ENCODE results near the gene TRRAP. TPM values are rescaled to one million over a fixed set of nuclear protein-coding genes. Genes with fewer than 3 reads are reported as not detected.

Gene TRRAP
- polyA plus RNA-seq, 1 donor (not counting 4 experiments of a cell fraction or from before 2014, with no cell fraction given): 6.1 TPM

DNA sequence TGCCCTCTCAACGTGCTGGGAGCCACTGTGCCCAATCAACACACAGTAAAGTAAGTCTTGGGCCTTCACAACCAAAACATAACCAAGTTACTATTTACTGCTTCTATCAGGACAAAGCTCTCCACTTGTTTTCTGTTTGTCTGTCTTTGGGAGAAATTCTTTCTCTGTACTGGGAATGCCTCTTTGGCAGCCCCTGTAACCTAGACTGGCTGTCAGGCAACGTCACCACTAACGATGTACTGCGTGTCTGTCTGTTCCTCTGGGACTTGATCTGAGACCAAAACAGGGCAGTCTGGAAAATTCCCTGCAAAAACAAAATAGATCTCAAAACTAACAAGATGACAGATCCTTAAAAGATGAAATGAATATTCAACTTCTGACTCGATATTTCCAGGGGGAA is 152.6 kb downstream of the TRRAP start:
- peaks cover 41 to 52% of the 10 kb centered on the region in 2 experiments for H3K36me3 ChIP-seq (ENCODE audit: control insufficient read depth in 2 of 2, extremely low read depth in 1 of 2, insufficient read depth in 2 of 2, low read length in 2 of 2)
- no peaks in the 10 kb centered on the region for H3K4me1 ChIP-seq (ENCODE audit: control insufficient read depth, extremely low read depth, insufficient read depth, low read length)
- H3K27ac ChIP-seq (ENCODE audit: control insufficient read depth, insufficient read depth, low read length): no peak overlapping the region
- H3K9me3 ChIP-seq (ENCODE audit: control insufficient read depth, low read depth, low read length): no peaks in the 10 kb centered on the region
- no peak overlapping the region for H3K9ac ChIP-seq (ENCODE audit: control insufficient read depth, extremely low read depth, insufficient read depth, low read length)
- no peaks in the 10 kb centered on the region for H3K79me2 ChIP-seq (ENCODE audit: control insufficient read depth, insufficient read depth, low read length)
- no peak overlapping the region for H3K4me3 ChIP-seq (ENCODE audit: control insufficient read depth in 2 of 3, extremely low read depth in 1 of 3, insufficient read depth in 2 of 3, low read depth in 1 of 3, low read length in 3 of 3)
- H3K4me2 ChIP-seq (ENCODE audit: control insufficient read depth, extremely low read depth, insufficient read depth, low read depth, low read length): no peak overlapping the region
- FAIRE-seq (no peak), DNase-seq (ENCODE audit: low read depth, low spot score) (no peak)
- H3K27me3 ChIP-seq (ENCODE audit: control insufficient read depth, extremely low read depth, insufficient read depth, low read length): no peaks in the 10 kb centered on the region
- no peaks in the 10 kb centered on the region for H3K9me1 ChIP-seq (ENCODE audit: control insufficient read depth, extremely low read depth, insufficient read depth, low read length)
- no peak for TF ChIP-seq EZH2 (IDR thresholded peaks at IDR 0.05; ENCODE audit: low read length)
- TF ChIP-seq, protein P1, sequence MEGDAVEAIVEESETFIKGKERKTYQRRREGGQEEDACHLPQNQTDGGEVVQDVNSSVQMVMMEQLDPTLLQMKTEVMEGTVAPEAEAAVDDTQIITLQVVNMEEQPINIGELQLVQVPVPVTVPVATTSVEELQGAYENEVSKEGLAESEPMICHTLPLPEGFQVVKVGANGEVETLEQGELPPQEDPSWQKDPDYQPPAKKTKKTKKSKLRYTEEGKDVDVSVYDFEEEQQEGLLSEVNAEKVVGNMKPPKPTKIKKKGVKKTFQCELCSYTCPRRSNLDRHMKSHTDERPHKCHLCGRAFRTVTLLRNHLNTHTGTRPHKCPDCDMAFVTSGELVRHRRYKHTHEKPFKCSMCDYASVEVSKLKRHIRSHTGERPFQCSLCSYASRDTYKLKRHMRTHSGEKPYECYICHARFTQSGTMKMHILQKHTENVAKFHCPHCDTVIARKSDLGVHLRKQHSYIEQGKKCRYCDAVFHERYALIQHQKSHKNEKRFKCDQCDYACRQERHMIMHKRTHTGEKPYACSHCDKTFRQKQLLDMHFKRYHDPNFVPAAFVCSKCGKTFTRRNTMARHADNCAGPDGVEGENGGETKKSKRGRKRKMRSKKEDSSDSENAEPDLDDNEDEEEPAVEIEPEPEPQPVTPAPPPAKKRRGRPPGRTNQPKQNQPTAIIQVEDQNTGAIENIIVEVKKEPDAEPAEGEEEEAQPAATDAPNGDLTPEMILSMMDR (optimal IDR thresholded peaks at IDR 0.05 in 1 of 3, IDR thresholded peaks at IDR 0.05 in 1 of 3, conservative IDR thresholded peaks at IDR 0.05 in 1 of 3; ENCODE audit: extremely low read depth in 1 of 3, insufficient read depth in 2 of 3, low read length in 3 of 3): no peak
- H4K20me1 ChIP-seq (ENCODE audit: control insufficient read depth, extremely low read depth, insufficient read depth, low read length): no peaks in the 10 kb centered on the region
- dilution Hi-C loops (cut with MboI; ENCODE audit: extremely low pct_ligation_motif_present, low sequenced_read_pairs): no loop called here
- H2AFZ ChIP-seq (ENCODE audit: control insufficient read depth, low read length): no peak overlapping the region

DNA sequence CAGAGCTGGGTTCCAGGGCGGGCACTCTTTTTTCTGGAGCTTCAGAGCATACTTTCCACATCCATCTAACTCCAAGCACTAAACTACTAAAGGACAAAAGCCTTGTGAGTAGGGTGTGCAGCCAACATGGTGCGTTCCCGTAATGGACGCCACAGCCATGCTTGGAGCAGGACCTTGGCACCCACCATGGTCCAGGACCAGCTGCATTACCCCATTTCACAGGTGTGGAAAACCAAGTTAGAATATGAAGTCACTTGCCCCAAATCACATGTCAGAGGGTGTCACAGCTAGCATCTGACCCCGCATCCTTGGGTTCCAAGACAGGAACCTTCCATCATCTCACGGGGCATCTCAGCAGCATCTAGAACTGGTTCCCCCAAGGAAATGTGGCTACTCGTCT is 153.2 kb downstream of the TRRAP start:
- no peak for TF ChIP-seq EZH2 (IDR thresholded peaks at IDR 0.05; ENCODE audit: low read length)
- TF ChIP-seq, protein P1 (optimal IDR thresholded peaks at IDR 0.05 in 1 of 3, IDR thresholded peaks at IDR 0.05 in 1 of 3, conservative IDR thresholded peaks at IDR 0.05 in 1 of 3; ENCODE audit: extremely low read depth in 1 of 3, insufficient read depth in 2 of 3, low read length in 3 of 3): no peak
- dilution Hi-C loops (cut with MboI; ENCODE audit: extremely low pct_ligation_motif_present, low sequenced_read_pairs): no loop called here
- H3K36me3 ChIP-seq (ENCODE audit: control insufficient read depth in 2 of 2, extremely low read depth in 1 of 2, insufficient read depth in 2 of 2, low read length in 2 of 2): peaks cover 41 to 52% of the 10 kb centered on the region in 2 experiments
- H4K20me1 ChIP-seq (ENCODE audit: control insufficient read depth, extremely low read depth, insufficient read depth, low read length): no peaks in the 10 kb centered on the region
- H3K9me3 ChIP-seq (ENCODE audit: control insufficient read depth, low read depth, low read length): no peaks in the 10 kb centered on the region
- no peaks in the 10 kb centered on the region for H3K4me1 ChIP-seq (ENCODE audit: control insufficient read depth, extremely low read depth, insufficient read depth, low read length)
- no peak overlapping the region for H3K4me3 ChIP-seq (ENCODE audit: control insufficient read depth in 2 of 3, extremely low read depth in 1 of 3, insufficient read depth in 2 of 3, low read depth in 1 of 3, low read length in 3 of 3)
- H3K27ac ChIP-seq (ENCODE audit: control insufficient read depth, insufficient read depth, low read length): no peak overlapping the region
- no peak overlapping the region for H3K9ac ChIP-seq (ENCODE audit: control insufficient read depth, extremely low read depth, insufficient read depth, low read length)
- no peak overlapping the region for H3K4me2 ChIP-seq (ENCODE audit: control insufficient read depth, extremely low read depth, insufficient read depth, low read depth, low read length)
- H3K9me1 ChIP-seq (ENCODE audit: control insufficient read depth, extremely low read depth, insufficient read depth, low read length): no peaks in the 10 kb centered on the region
- no peak for DNase-seq (ENCODE audit: low read depth, low spot score)
- no peaks in the 10 kb centered on the region for H3K79me2 ChIP-seq (ENCODE audit: control insufficient read depth, insufficient read depth, low read length)
- no peak overlapping the region for H2AFZ ChIP-seq (ENCODE audit: control insufficient read depth, low read length)
- H3K27me3 ChIP-seq (ENCODE audit: control insufficient read depth, extremely low read depth, insufficient read depth, low read length): no peaks in the 10 kb centered on the region
- FAIRE-seq: no peak
